Smooth muscle cell (in vitro differentiated cells): ENCODE measurements around the gene METTL23. TPM values are rescaled to one million over a fixed set of nuclear protein-coding genes. Genes with fewer than 3 reads are reported as not detected.

Experiments
- DNase-seq: peaks from one replicate; lab custom pipeline; 2025; ENCODE audit not compliant: unreplicated experiment; lab: John Stamatoyannopoulos, UW
- H2AFZ ChIP-seq: fragments of 200-600 bp; sonication (generic); 2 replicates; pipeline ENCODE4 v1.6.0; 2016; ENCODE audit warnings: antibody characterized with exemption, low read depth, mild to moderate bottlenecking
- H3F3A ChIP-seq: fragments of 200-600 bp; sonication (generic); 2 replicates; pipeline ENCODE4 v1.6.0; 2017; ENCODE audit warnings: antibody characterized with exemption, low read depth
- H3K27ac ChIP-seq: fragments of 200-600 bp; sonication (generic); 2 replicates; pipeline ENCODE4 v1.5.1; 2016; ENCODE audit warnings: low read depth, mild to moderate bottlenecking
- H3K27me3 ChIP-seq: fragments of 200-600 bp; sonication (generic); 2 replicates; pipeline ENCODE4 v1.6.1; 2016; ENCODE audit warnings: low read depth, mild to moderate bottlenecking
- H3K36me3 ChIP-seq: fragments of 200-600 bp; sonication (generic); 2 replicates; pipeline ENCODE4 v1.5.1; 2016; ENCODE audit warnings: low read depth
- H3K4me1 ChIP-seq: fragments of 200-600 bp; sonication (generic); 2 replicates; pipeline ENCODE4 v1.5.1; 2016; ENCODE audit warnings: low read depth
- H3K4me2 ChIP-seq: fragments of 200-600 bp; sonication (generic); 2 replicates; pipeline ENCODE4 v1.6.0; 2016; ENCODE audit warnings: mild to moderate bottlenecking
- H3K4me3 ChIP-seq: fragments of 200-600 bp; sonication (generic); 2 replicates; pipeline ENCODE4 v1.5.1; 2016; ENCODE audit warnings: mild to moderate bottlenecking
- H3K79me2 ChIP-seq: fragments of 200-600 bp; sonication (generic); 2 replicates; pipeline ENCODE4 v1.6.0; 2016; ENCODE audit warnings: low read depth, mild to moderate bottlenecking
- H3K9ac ChIP-seq: fragments of 200-600 bp; sonication (generic); 2 replicates; pipeline ENCODE4 v1.6.0; 2016; ENCODE audit warnings: low read depth
- H3K9me3 ChIP-seq: fragments of 200-600 bp; sonication (generic); replicated peaks from 2 replicates; pipeline ENCODE4 v1.5.1; 2016; ENCODE audit warnings: low read depth
- H4K20me1 ChIP-seq: fragments of 200-600 bp; sonication (generic); 2 replicates; pipeline ENCODE4 v1.6.0; 2016; ENCODE audit warnings: low read depth
- whole genome bisulfite sequencing: methylation state at CpG from one replicate; pipeline ENCODE4 v1.1.7; 2016; ENCODE audit warnings: low lambda C conversion rate; 5-methylcytosine and 5-hydroxymethylcytosine counted together
- polyA plus RNA-seq: library from polyadenylated mRNA; unstranded; fragments of >200 nt; fragmentation: Nextera tagmentation; extraction: Ambion mirVana; gene quantifications from 2 replicates; pipeline ENCODE4 v1.2.1, GENCODE V29; 2016
- total RNA-seq: library from RNA; depleted of rRNA; stranded (reverse); fragments of >200 nt; gene quantifications from 2 replicates; pipeline ENCODE4 v1.2.3, GENCODE V29; 2014
- TF ChIP-seq, protein P1 (sequence below): fragments of 200-600 bp; sonication (generic); IDR thresholded peaks from 2 replicates; pipeline ENCODE4 v1.5.1; 2017; ENCODE audit warnings: borderline replicate concordance, mild to moderate bottlenecking, antibody characterized with exemption; ENCODE audit not compliant: insufficient read depth, poor library complexity, severe bottlenecking

The METTL23 gene
- total and polyA plus RNA-seq, 2 experiments from 2014 or later, result 28.2 to 47.1 TPM

DNA sequence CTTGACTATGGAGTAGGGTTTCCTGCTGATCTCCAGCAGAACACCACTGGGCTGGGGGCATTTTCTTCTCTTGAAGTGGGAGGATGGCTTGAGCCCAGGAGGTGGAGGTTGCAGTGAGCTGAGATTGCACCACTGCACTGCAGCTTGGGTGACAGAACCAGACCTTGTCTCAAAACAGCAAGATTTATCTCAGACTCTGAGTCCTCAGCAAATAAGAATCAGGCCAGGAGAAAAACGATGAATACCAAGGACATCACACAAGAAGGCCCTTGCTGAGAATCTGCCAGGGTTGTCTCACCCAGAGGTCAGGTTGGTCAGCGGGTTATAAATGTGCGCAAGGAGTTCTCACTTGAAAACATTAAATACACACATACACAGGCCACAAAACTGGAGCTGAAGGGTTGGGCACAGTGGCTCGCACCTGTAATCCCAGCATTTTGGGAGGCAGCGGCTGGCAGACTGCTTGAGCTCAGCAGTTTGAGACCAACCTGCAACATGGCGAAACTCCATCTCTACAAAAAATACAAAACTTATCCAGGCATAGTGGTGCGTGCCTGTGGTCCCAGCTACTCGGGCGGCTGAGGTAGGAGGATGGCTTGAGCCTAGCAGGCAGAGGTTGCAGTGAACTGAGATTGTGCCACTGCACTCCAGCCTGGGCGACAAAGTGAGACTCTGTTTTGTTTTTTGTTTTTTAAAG is 23.6 kb upstream of the METTL23 start:
- TF ChIP-seq, protein P1, sequence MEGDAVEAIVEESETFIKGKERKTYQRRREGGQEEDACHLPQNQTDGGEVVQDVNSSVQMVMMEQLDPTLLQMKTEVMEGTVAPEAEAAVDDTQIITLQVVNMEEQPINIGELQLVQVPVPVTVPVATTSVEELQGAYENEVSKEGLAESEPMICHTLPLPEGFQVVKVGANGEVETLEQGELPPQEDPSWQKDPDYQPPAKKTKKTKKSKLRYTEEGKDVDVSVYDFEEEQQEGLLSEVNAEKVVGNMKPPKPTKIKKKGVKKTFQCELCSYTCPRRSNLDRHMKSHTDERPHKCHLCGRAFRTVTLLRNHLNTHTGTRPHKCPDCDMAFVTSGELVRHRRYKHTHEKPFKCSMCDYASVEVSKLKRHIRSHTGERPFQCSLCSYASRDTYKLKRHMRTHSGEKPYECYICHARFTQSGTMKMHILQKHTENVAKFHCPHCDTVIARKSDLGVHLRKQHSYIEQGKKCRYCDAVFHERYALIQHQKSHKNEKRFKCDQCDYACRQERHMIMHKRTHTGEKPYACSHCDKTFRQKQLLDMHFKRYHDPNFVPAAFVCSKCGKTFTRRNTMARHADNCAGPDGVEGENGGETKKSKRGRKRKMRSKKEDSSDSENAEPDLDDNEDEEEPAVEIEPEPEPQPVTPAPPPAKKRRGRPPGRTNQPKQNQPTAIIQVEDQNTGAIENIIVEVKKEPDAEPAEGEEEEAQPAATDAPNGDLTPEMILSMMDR, result no peak
- Histone ChIP-seq H4K20me1 (peaks cover 93% of the 10 kb centered on the region), H3K4me3 (no peak overlapping the region), H3K36me3 (no peaks in the 10 kb centered on the region), H3K9me3 (no peaks in the 10 kb centered on the region), H3K4me1 (peaks cover 32% of the 10 kb centered on the region), H3K27me3 (no peaks in the 10 kb centered on the region), H3K79me2 (peaks cover 71% of the 10 kb centered on the region), H3F3A (peaks cover 25% of the 10 kb centered on the region), H3K9ac (no peak overlapping the region), H2AFZ (no peak overlapping the region), H3K4me2 (no peak overlapping the region), H3K27ac (no peak overlapping the region)
- WGBS, result 94% methylated on average over 10 of the region's 10 CpGs
- DNase-seq, result no peak

DNA sequence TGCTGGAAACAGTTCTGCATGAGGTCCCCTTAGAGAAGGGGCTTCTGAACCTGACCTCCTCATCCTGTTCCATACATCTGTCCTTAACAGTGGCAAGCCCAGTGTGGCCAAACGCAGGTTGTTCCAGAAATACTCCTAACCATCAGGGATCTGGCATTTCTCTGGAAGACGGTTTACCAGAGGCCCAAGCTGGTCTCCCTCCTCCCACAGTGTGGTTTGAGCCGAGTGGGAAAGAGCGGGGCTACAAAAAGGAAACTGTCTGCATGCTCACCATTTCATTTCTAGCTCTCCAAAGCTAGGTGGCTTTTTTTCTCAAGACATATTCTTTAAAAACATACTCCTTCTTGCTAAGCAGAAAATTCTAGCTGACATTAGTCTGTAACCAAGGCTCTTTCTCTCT is 21.8 kb upstream of the METTL23 start:
- Histone ChIP-seq H3K4me2 (peak overlapping the region; percentile 49), H4K20me1 (peaks cover 87% of the 10 kb centered on the region), H3K9ac (no peak overlapping the region)

DNA sequence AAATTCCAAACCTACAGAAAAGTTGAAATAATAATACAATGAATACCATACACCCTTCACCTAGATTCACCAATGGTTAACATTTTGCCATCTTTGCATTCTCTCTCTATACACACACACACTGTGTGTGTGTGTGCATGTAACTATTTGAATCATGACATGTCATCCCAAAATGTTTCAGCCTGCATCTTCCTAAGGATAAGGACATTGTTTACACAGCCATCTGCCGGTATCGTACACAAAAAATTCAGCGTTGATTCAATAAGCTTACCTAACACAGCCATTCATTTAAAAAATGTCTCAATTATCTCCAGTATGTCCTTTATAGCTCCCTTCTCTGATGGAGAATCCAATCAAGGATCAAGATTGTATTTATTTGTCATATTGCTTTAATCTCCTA is 19.8 kb upstream of the METTL23 start:
- Histone ChIP-seq H3K4me2 (no peak overlapping the region), H3K9me3 (no peaks in the 10 kb centered on the region), H3K9ac (no peak overlapping the region), H3K27ac (no peak overlapping the region), H3K79me2 (peaks cover 58% of the 10 kb centered on the region), H3K27me3 (no peaks in the 10 kb centered on the region), H3F3A (peaks cover 27% of the 10 kb centered on the region), H4K20me1 (peaks cover 72% of the 10 kb centered on the region), H3K4me1 (peaks cover 34% of the 10 kb centered on the region), H3K4me3 (no peak overlapping the region), H2AFZ (no peak overlapping the region), H3K36me3 (no peaks in the 10 kb centered on the region)
- 61% methylated on average over 3 of the region's 3 CpGs for WGBS
- DNase-seq, result no peak
- TF ChIP-seq, protein P1, result no peak

More for the DNA sequence above, 21.8 kb upstream of the METTL23 start:
- Histone ChIP-seq H3K79me2 (peaks cover 59% of the 10 kb centered on the region), H3K9me3 (no peaks in the 10 kb centered on the region), H3K36me3 (no peaks in the 10 kb centered on the region), H3K27me3 (no peaks in the 10 kb centered on the region), H3K4me1 (peaks cover 40% of the 10 kb centered on the region), H3K27ac (no peak overlapping the region), H2AFZ (no peak overlapping the region), H3K4me3 (no peak overlapping the region), H3F3A (peaks cover 25% of the 10 kb centered on the region)
- TF ChIP-seq, protein P1, result no peak
- 21% methylated on average over 4 of the region's 4 CpGs for WGBS
- no peak for DNase-seq
